Suprapubic skin (tissue), 3 donors: ENCODE data around the gene ERCC5.

ENCODE experiments used
- POLR2AphosphoS5 ChIP-seq, 3 donors: sonication (generic); formaldehyde crosslinking; IDR thresholded peaks; one replicate each; pipeline ENCODE4 v1.6.1; 2017; ENCODE audit warnings: antibody characterized with exemption in 3 of 3
- TF ChIP-seq, protein P1 (sequence below), 2 donors: fragments of 200-600 bp in 1 of 2; fragments of 450-650 bp in 1 of 2; sonication (generic) in 1 of 2; IDR thresholded peaks; one replicate each; pipeline ENCODE4 v1.5.1; 2016 to 2019; ENCODE audit warnings: antibody characterized with exemption in 2 of 2, mild to moderate bottlenecking in 1 of 2, moderate library complexity in 1 of 2

GRCh38 chr13:102905905-102906771, 60.3 kb downstream of the ERCC5 start:
- TF ChIP-seq, protein P1, sequence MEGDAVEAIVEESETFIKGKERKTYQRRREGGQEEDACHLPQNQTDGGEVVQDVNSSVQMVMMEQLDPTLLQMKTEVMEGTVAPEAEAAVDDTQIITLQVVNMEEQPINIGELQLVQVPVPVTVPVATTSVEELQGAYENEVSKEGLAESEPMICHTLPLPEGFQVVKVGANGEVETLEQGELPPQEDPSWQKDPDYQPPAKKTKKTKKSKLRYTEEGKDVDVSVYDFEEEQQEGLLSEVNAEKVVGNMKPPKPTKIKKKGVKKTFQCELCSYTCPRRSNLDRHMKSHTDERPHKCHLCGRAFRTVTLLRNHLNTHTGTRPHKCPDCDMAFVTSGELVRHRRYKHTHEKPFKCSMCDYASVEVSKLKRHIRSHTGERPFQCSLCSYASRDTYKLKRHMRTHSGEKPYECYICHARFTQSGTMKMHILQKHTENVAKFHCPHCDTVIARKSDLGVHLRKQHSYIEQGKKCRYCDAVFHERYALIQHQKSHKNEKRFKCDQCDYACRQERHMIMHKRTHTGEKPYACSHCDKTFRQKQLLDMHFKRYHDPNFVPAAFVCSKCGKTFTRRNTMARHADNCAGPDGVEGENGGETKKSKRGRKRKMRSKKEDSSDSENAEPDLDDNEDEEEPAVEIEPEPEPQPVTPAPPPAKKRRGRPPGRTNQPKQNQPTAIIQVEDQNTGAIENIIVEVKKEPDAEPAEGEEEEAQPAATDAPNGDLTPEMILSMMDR (IDR thresholded peaks at IDR 0.05): no peak
- no peak for TF ChIP-seq POLR2AphosphoS5 (IDR thresholded peaks at IDR 0.05)
